Activated CD8-positive, alpha-beta memory T cell treated with anti-CD3 and anti-CD28 coated beads, Interleukin-2, amount 50 U/mL, for 4 hours (primary cell): ENCODE data around the gene CHKB.

Source experiments
- DNase-seq: peaks from one replicate; pipeline ENCODE4 v3.0.0-alpha.2; 2020

The CHKB gene

GRCh38 chr22:50571264-50572175 is 11.1 kb downstream of the CHKB start:
- no peak for DNase-seq

GRCh38 chr22:50570861-50571260 is 11.8 kb downstream of the CHKB start:
- no peak for DNase-seq

- DNase-seq, result no peak
Measured at GRCh38 chr22:50569896-50570535, 12.6 kb downstream of the CHKB start.

GRCh38 chr22:50569041-50569459 is 13.6 kb downstream of the CHKB start:
- DNase-seq, result no peak

GRCh38 chr22:50568626-50569025 is 14.0 kb downstream of the CHKB start:
- DNase-seq, result no peak

GRCh38 chr22:50567721-50568252 is 14.9 kb downstream of the CHKB start:
- DNase-seq, result no peak

- no peak for DNase-seq
Measured at GRCh38 chr22:50564289-50564688, 18.4 kb downstream of the CHKB start.

GRCh38 chr22:50563413-50564160 is 19.1 kb downstream of the CHKB start:
- no peak for DNase-seq

- DNase-seq, result peak; percentile 97
Measured at GRCh38 chr22:50562523-50563412, 19.9 kb downstream of the CHKB start, which contains the start of gene SYCE3. SYCE3 (minus strand) TSS chr22:50562919; CDS start chr22:50556405, 6,514 bp downstream.

- no peak for DNase-seq
Measured at GRCh38 chr22:50561401-50562358, 21.0 kb downstream of the CHKB start.

GRCh38 chr22:50560034-50560433 is 22.6 kb downstream of the CHKB start:
- no peak for DNase-seq

GRCh38 chr22:50556703-50557102 is 25.9 kb downstream of the CHKB start:
- DNase-seq, result no peak

GRCh38 chr22:50553310-50553709 is 29.3 kb downstream of the CHKB start:
- no peak for DNase-seq

GRCh38 chr22:50551160-50551752 is 31.4 kb downstream of the CHKB start:
- no peak for DNase-seq

GRCh38 chr22:50550395-50550794 is 32.3 kb downstream of the CHKB start:
- DNase-seq, result no peak

- no peak for DNase-seq
Measured at GRCh38 chr22:50548921-50549790, 33.5 kb downstream of the CHKB start.

GRCh38 chr22:50548040-50548920 is 34.4 kb downstream of the CHKB start:
- DNase-seq, result peak; percentile 61

- DNase-seq, result no peak
Measured at GRCh38 chr22:50547263-50547985, 35.2 kb downstream of the CHKB start.
